ENCODE results near the gene THEMIS2. TPM values are rescaled to one million over a fixed set of nuclear protein-coding genes. Genes with fewer than 3 reads are reported as not detected.
A peak's percentile ranks its signal among the peaks of the same experiment; 100 is the strongest.
"Not testable (repeated sequence)": the region's sequence is repeated elsewhere in the genome, so short reads cannot be mapped to it uniquely, and the experiment has no call there.

THEMIS2 gene
- total RNA-seq (100 to 1,000 TPM; 166 to 433 (median 273) TPM), polyA plus RNA-seq (100 to 1,000 TPM in 1 of 3 donors, 10 to 100 TPM in 2; 82.4 to 122 (median 88.8) TPM)
- long read RNA-seq, donor 1, transcript THEMIS2-202 (6 exons, 2,687 nt): major isoform, 5 of 10 reads
- long read RNA-seq, donor 1, partial matches to known transcripts: 0 of 10 reads
- long read RNA-seq, donor 1, other reads (novel, unspliced or antisense): 0 of 10 reads
- long read RNA-seq, donor 2, partial matches to known transcripts: 41 of 47 reads
- long read RNA-seq, donor 2, other reads (novel, unspliced or antisense): 0 of 47 reads

GRCh38 chr1:27872059-27872801 lies at the start of gene THEMIS2:
Gene THEMIS2 (plus strand): TSS chr1:27872544. CDS start chr1:27872572, 28 bp downstream.
- intact Hi-C loops (cut with DNase I; ENCODE audit: low total_unique reads): no loop called here
- peak within 1 kb of the TSS; percentile 80 to 97 (median 92) for H3K27ac ChIP-seq
- 10 to 39% (median 12%) methylated on average over 13 to 53 of the region's 53 CpGs for WGBS, 5 donors

GRCh38 chr1:27823784-27824183 lies 48.6 kb upstream of the THEMIS2 start:
- intact Hi-C loops (cut with DNase I; ENCODE audit: low total_unique reads): no loop called here
- Histone ChIP-seq H3K4me1 (no peaks in the 10 kb centered on the region), H3K9me3 (no peaks in the 10 kb centered on the region), H3K36me3 (peaks cover 0 to 78% (median 42%) of the 10 kb centered on the region in 6 donors), H3K27ac (no peak overlapping the region), H3K4me3 (no peak overlapping the region), H3K27me3 (replicated peaks in 1 of 7) (no peaks in the 10 kb centered on the region)
- TF ChIP-seq POLR2AphosphoS5 (IDR thresholded peaks at IDR 0.05) (no peak), POLR2A (IDR thresholded peaks at IDR 0.05) (no peak), CTCF (IDR thresholded peaks at IDR 0.05 in 8 of 11, conservative IDR thresholded peaks at IDR 0.05 in 3 of 11) (no peak)
- no peak for DNase-seq
- 94 to 99% (median 97%) methylated on average over 4 of the region's 4 CpGs for WGBS, 5 donors

More at GRCh38 chr1:27872059-27872801, at the start of gene THEMIS2:
- Histone ChIP-seq H3K9me3 (no peaks in the 10 kb centered on the region), H3K4me1 (peaks cover 21 to 98% (median 80%) of the 10 kb centered on the region in 6 donors), H3K4me3 (peak within 1 kb of the TSS; percentile 54 to 90 (median 74)), H3K36me3 (peaks cover 0 to 15% (median 9%) of the 10 kb centered on the region in 6 donors), H3K27me3 (replicated peaks in 1 of 7) (no peaks in the 10 kb centered on the region)
- DNase-seq: peak; percentile 96
- TF ChIP-seq POLR2A (IDR thresholded peaks at IDR 0.05) (peak; percentile 46 to 91 (median 74)), POLR2AphosphoS5 (IDR thresholded peaks at IDR 0.05) (peak; percentile 97 to 98 (median 97)), CTCF (IDR thresholded peaks at IDR 0.05 in 8 of 11, conservative IDR thresholded peaks at IDR 0.05 in 3 of 11) (no peak)

GRCh38 chr1:27824411-27824810 lies 47.9 kb upstream of the THEMIS2 start:
- Histone ChIP-seq H3K27me3 (replicated peaks in 1 of 7) (no peaks in the 10 kb centered on the region), H3K4me1 (peaks cover 0 to 1% (median 0%) of the 10 kb centered on the region in 6 donors), H3K4me3 (no peak overlapping the region), H3K36me3 (peaks cover 0 to 72% (median 36%) of the 10 kb centered on the region in 6 donors), H3K9me3 (no peaks in the 10 kb centered on the region), H3K27ac (no peak overlapping the region)
- TF ChIP-seq POLR2A (IDR thresholded peaks at IDR 0.05): no peak
- no peak for TF ChIP-seq CTCF (IDR thresholded peaks at IDR 0.05 in 8 of 11, conservative IDR thresholded peaks at IDR 0.05 in 3 of 11)
- no peak for TF ChIP-seq POLR2AphosphoS5 (IDR thresholded peaks at IDR 0.05)
- intact Hi-C loops (cut with DNase I; ENCODE audit: low total_unique reads): no loop called here
- WGBS, 5 donors: 90 to 98% (median 96%) methylated on average over 4 of the region's 4 CpGs
- no peak for DNase-seq

GRCh38 chr1:27829339-27829960 lies 42.9 kb upstream of the THEMIS2 start:
- H3K9me3 ChIP-seq; intact Hi-C loops (cut with DNase I; ENCODE audit: low total_unique reads); DNase-seq; H3K27me3 ChIP-seq (replicated peaks in 1 of 7): not testable (repeated sequence)
- Histone ChIP-seq H3K36me3 (peaks cover 0 to 42% (median 20%) of the 10 kb centered on the region in 6 donors), H3K4me1 (peaks cover 18 to 44% (median 28%) of the 10 kb centered on the region in 6 donors), H3K4me3 (peak overlapping the region in 4 of 8 donors; percentile 80 to 92 (median 87)), H3K27ac (peak overlapping the region in 6 of 8 donors; percentile 87 to 91 (median 89))
- whole genome bisulfite sequencing, 5 donors: 75 to 87% (median 85%) methylated on average over 3 to 4 of the region's 4 CpGs

Data from spleen (tissue), 13 donors.